ENCODE results near the gene FAM181B. TPM values are rescaled to one million over a fixed set of nuclear protein-coding genes. Genes with fewer than 3 reads are reported as not detected.
A peak's percentile ranks its signal among the peaks of the same experiment; 100 is the strongest.

The FAM181B gene
- polyA plus RNA-seq, 1 experiment: not detected

DNA sequence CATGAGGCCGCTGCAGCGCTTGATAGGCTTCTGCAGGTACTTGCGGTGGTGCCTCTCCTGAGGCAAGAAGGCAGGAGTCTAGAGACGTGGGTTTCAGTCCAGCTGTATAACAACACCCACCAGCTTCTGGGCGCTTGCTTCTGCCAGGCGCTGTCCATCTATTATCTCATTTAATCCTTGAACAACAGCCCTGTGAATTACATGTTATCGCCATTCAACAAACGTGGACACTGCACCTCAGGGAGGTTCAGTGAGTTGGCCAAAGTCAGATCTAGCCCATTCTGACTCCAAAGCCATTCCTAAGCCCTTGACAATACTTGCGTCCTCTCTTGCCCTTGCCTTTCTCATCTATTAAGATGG lies 436 bp upstream of the FAM181B start:
- CTCF ChIA-PET: interaction anchor here (1.3 kb wide), 2 partner anchors 41 to 133 kb away, joined by 4 read pairs; no protein-coding TSS in a partner anchor
- H3K9me3 ChIP-seq (ENCODE audit: control insufficient read depth, insufficient read depth, low read length): no peaks in the 10 kb centered on the region; the same call in 1 of the 2 replicates
- TF ChIP-seq, protein P1, sequence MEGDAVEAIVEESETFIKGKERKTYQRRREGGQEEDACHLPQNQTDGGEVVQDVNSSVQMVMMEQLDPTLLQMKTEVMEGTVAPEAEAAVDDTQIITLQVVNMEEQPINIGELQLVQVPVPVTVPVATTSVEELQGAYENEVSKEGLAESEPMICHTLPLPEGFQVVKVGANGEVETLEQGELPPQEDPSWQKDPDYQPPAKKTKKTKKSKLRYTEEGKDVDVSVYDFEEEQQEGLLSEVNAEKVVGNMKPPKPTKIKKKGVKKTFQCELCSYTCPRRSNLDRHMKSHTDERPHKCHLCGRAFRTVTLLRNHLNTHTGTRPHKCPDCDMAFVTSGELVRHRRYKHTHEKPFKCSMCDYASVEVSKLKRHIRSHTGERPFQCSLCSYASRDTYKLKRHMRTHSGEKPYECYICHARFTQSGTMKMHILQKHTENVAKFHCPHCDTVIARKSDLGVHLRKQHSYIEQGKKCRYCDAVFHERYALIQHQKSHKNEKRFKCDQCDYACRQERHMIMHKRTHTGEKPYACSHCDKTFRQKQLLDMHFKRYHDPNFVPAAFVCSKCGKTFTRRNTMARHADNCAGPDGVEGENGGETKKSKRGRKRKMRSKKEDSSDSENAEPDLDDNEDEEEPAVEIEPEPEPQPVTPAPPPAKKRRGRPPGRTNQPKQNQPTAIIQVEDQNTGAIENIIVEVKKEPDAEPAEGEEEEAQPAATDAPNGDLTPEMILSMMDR (IDR thresholded peaks at IDR 0.05; ENCODE audit: low read depth, low read length): no peak
- no peak for DNase-seq (ENCODE audit: low read depth, low spot score)
- peaks cover 44% of the 10 kb centered on the region for H3K27me3 ChIP-seq (ENCODE audit: control insufficient read depth, insufficient read depth, low read length)
- no peak overlapping the region for H3K27ac ChIP-seq (ENCODE audit: low read depth, low read length)
- POLR2A ChIA-PET: no interaction called here
- H3K4me3 ChIP-seq (ENCODE audit: low read depth, low read length): no peak overlapping the region

- TF ChIP-seq, protein P1 (IDR thresholded peaks at IDR 0.05; ENCODE audit: low read depth, low read length): no peak
- peak overlapping the region; percentile 25; the same call in 1 of the 2 replicates for H3K4me3 ChIP-seq (ENCODE audit: low read depth, low read length)
- CTCF ChIA-PET: interaction anchor here (0.8 to 1.3 kb wide), 2 partner anchors 45 to 134 kb away, joined by 3 to 4 read pairs; no protein-coding TSS in a partner anchor
- H3K27me3 ChIP-seq (ENCODE audit: control insufficient read depth, insufficient read depth, low read length): peaks cover 40% of the 10 kb centered on the region
- H3K9me3 ChIP-seq (ENCODE audit: control insufficient read depth, insufficient read depth, low read length): no peaks in the 10 kb centered on the region; the same call in 1 of the 2 replicates
- no peak for DNase-seq (ENCODE audit: low read depth, low spot score)
- no peak overlapping the region for H3K27ac ChIP-seq (ENCODE audit: low read depth, low read length)
- POLR2A ChIA-PET: no interaction called here
These were observed 775 bp downstream of the FAM181B start for GRCh38 chr11:82732734-82733443.

DNA sequence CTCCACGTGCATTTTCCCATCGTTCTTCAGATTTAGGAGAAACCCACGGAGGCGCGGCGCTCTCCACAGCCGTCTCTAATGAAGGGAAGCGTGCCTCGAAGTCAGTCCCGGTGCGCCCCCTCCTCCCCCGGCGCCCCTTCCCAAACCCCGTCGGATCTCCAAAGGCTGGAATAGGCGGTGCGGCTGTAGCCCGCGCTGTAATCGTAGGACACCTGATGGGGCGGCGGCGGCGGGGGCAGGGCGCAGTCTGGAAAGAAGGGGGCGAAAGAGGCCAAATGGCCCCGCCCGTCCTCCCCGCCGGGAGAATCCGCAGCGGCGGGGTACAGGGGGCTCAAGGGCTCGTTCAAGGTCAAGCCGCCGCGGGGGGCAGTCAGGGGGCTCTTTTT lies 1.3 kb downstream of the FAM181B start:
- Histone ChIP-seq H3K4me3 (ENCODE audit: low read depth, low read length) (no peak overlapping the region), H3K9me3 (ENCODE audit: control insufficient read depth, insufficient read depth, low read length) (no peaks in the 10 kb centered on the region; the same call in 1 of the 2 replicates), H3K27me3 (ENCODE audit: control insufficient read depth, insufficient read depth, low read length) (peaks cover 43% of the 10 kb centered on the region), H3K27ac (ENCODE audit: low read depth, low read length) (no peak overlapping the region)
- CTCF ChIA-PET: no interaction called here
- POLR2A ChIA-PET: no interaction called here
- no peak for DNase-seq (ENCODE audit: low read depth, low spot score)
- TF ChIP-seq, protein P1 (IDR thresholded peaks at IDR 0.05; ENCODE audit: low read depth, low read length): no peak

GRCh38 chr11:82731691-82732277 lies 1.9 kb downstream of the FAM181B start:
- H3K4me3 ChIP-seq (ENCODE audit: low read depth, low read length): no peak overlapping the region
- no peak for DNase-seq (ENCODE audit: low read depth, low spot score)
- no peaks in the 10 kb centered on the region; the same call in 1 of the 2 replicates for H3K9me3 ChIP-seq (ENCODE audit: control insufficient read depth, insufficient read depth, low read length)
- ChIA-PET POLR2A (no interaction called here), CTCF (no interaction called here)
- H3K27ac ChIP-seq (ENCODE audit: low read depth, low read length): no peak overlapping the region
- peaks cover 41% of the 10 kb centered on the region for H3K27me3 ChIP-seq (ENCODE audit: control insufficient read depth, insufficient read depth, low read length)
- TF ChIP-seq, protein P1 (IDR thresholded peaks at IDR 0.05; ENCODE audit: low read depth, low read length): no peak

DNA sequence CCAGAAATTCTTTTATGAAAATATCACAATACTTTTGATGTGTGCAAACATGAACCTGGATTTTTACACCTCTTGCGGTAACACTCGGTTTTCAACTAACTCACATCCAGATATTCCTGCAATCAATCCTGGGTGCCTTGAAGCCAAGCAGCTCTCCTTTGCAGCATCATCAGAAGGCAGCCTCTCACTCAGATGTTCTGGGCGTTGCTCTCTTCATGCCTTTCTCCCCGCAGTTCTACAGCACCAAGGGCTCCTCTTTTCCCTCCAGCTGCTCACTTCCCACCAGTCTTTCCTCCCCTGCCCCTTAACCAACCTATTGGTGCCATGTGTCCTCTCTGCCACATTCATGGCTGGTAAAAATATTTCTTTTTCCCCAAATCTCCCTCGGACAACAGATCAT lies 2.9 kb downstream of the FAM181B start:
- Histone ChIP-seq H3K27ac (ENCODE audit: low read depth, low read length) (no peak overlapping the region), H3K9me3 (ENCODE audit: control insufficient read depth, insufficient read depth, low read length) (no peaks in the 10 kb centered on the region; the same call in 1 of the 2 replicates), H3K27me3 (ENCODE audit: control insufficient read depth, insufficient read depth, low read length) (peaks cover 41% of the 10 kb centered on the region), H3K4me3 (ENCODE audit: low read depth, low read length) (no peak overlapping the region)
- ChIA-PET CTCF (interaction anchor here (1.2 kb wide), 1 partner anchor 12 kb away, joined by 3 read pairs; no protein-coding TSS in a partner anchor), POLR2A (no interaction called here)
- TF ChIP-seq, protein P1 (IDR thresholded peaks at IDR 0.05; ENCODE audit: low read depth, low read length): no peak
- DNase-seq (ENCODE audit: low read depth, low spot score): no peak

Data from AG04450 (cell line).